Measurements from ENCODE around the gene CADM4.
"Not testable (repeated sequence)": the region's sequence is repeated elsewhere in the genome, so short reads cannot be mapped to it uniquely, and the experiment has no call there.

The CADM4 gene

DNA sequence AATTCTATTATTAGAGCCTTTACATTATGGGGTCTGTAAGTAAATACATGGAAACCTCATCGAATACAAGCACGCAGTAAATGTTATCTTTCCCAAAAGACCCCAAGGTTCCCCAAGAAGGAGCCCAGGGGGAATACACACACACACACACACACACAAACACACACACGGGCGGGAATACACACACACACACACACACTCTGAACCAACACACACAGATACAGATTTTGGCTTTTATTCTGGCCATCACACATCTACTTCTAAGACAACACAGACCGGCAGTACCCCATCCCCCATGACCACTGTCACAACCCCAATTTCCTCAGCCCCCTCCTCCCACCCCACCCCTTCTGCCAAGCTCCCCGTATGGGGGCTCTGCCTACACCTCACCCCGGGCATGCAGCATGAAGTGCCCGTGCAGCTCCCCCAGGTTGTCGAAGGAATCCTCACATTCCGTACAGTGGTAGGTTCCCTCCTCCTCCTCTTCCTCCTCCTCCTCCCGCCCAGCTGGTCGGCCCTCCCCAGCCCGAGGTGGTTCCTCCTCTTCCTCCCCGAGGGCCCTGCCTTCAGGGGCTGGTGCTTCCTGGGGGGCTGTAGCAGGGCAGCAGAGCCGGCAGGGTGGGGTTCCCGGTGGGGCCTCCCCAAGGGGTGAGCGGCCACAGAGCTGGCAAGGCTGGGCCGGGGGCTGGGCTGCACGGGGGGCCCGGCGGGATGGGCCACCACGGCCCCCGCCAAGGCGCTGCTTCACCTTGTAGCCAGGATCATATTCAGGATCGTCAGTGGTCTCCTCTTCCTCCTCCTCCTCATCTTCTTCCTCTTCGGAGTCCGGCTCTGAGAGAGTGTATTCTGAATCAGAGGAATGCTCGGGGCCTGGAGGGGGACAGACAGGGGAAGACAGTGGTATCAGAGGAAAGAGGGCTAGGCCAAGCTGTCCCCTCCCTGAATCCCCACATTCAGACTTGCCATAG lies 32.1 kb downstream of the CADM4 start:
- FAIRE-seq (no peak), DNase-seq (ENCODE audit: low spot score) (no peak)

DNA sequence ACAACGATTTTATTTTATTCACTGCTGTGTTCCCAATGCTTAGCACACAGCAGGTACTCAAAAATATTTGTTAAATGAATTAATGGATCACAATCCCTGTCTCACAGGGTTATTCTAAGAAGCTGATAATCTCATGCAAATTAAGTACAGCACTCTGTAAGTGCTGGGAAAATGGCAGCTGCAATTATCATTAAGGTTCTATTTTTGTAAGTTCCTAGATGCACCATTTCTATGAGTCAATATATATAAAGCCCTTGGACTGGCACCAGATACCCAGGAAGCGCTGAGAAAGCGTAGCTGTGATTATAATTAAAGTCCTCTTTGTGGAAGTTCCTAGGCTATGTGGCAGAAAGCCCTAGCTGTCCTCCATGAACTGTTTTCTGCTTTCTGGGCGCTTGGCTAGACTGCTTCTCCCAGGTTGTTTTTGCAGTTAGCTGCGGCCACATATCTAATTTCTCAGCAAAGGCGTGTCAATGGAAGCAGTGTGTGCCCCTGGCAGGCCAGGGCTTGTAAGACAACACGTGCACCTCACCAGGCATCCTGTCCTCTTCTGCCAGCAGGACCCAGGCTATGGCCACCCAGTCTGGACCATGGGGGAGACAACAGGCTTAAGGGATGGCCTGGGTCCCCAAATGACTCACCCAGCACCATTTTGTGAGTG lies 33.0 kb downstream of the CADM4 start:
- DNase-seq (ENCODE audit: low spot score): no peak
- FAIRE-seq: no peak

GRCh38 chr19:43605875-43606568 lies 33.6 kb downstream of the CADM4 start:
- FAIRE-seq: no peak

DNA sequence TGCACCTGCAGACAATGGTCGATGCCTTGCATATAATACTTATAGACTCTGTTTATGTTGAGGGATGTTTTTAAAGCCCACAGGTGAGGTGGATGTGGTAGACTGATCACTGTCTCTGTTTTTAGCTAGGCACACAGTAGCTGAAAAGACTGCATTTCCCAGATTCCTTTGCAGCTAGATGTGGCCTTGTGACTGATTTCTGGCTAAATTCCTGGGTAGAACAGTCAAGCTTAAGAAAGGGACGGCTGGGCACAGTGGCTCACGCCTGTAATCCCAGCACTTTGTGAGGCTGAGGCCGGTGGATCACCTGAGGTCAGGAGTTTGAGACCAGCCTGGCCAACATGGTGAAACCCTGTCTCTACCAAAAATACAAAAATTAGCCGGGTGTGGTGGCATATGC lies 39.3 kb downstream of the CADM4 start:
- not testable (repeated sequence) for FAIRE-seq; DNase-seq (ENCODE audit: low spot score)

More at GRCh38 chr19:43605875-43606568, 33.6 kb downstream of the CADM4 start:
- no peak for DNase-seq (ENCODE audit: low spot score)

DNA sequence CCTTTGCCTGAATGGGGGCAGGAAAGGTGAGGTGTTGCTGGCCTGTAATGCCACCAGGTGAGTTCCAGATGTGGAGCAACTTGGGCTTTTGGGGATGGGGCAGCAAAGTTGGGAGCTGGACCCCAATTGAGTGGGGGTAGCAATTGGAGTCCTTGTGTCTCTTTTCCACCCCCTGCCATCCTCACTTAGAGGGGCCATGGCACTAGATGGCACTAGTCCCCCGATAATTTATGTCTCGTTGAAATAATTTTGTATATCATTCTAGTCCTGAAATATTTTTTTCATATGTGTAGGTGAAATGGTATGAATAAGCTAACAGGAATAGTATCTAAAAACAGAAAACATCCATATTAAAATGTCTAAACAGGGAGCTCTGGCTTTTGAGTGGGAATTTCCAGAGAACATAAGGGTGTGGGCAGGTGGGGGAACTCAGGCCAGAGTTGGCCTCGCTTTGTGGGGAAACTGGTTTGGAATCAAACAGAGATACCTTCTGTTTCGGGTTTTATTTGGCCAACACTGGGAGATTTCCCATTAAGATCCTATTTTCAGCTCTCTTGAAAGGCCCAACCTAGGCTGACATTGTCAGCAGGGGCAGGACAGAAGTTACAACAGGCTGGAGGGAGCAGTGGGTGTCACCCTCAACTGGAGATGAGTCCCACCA lies 39.9 kb downstream of the CADM4 start:
- DNase-seq (ENCODE audit: low spot score): no peak
- no peak for FAIRE-seq

GRCh38 chr19:43598445-43599240 lies 41.0 kb downstream of the CADM4 start:
- FAIRE-seq (no peak), DNase-seq (ENCODE audit: low spot score) (no peak)

GRCh38 chr19:43597876-43598275 lies 41.8 kb downstream of the CADM4 start:
- DNase-seq (ENCODE audit: low spot score): no peak
- no peak for FAIRE-seq

DNA sequence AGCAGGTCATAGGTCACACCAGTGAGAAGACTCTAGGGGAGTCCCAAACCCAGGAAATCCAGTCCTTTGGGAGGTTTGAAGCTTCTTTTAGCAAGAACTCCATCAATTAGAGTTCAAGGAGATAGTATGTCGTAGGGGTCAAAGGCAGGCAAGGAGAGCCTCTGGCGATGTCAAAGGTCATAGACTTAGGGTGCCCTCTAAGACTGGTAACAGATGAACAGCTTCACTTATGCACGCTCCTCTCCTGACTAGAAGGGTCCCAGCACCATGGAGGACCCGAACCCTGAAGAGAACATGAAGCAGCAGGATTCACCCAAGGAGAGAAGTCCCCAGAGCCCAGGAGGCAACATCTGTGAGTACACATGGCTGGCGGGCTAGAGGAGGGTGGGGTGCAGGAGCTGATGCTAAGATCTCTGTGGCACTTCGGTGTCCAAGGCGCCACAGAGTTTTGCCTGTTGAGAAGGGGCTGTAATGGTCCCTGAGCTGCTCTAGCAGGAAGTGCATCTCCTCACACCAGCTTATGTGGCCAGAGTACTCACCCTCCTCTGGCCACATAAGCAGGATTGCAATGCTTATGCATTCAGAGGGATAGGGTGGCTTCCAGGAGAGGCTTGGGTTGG lies 42.7 kb downstream of the CADM4 start:
- FAIRE-seq: no peak
- DNase-seq (ENCODE audit: low spot score): no peak

GRCh38 chr19:43595999-43596841 lies 43.4 kb downstream of the CADM4 start, which contains the start of the genes IRGQ and ZNF576:
IRGQ (minus strand) TSS chr19:43596134; CDS start chr19:43595338, 796 bp downstream.
ZNF576 (plus strand) TSS chr19:43596595; CDS start chr19:43597109, 514 bp downstream.
- FAIRE-seq: peak; percentile 91
- peak; percentile 98 for DNase-seq (ENCODE audit: low spot score)

- DNase-seq (ENCODE audit: low spot score) (no peak), FAIRE-seq (no peak)
These were observed 44.0 kb downstream of the CADM4 start for GRCh38 chr19:43595605-43595998.

DNA sequence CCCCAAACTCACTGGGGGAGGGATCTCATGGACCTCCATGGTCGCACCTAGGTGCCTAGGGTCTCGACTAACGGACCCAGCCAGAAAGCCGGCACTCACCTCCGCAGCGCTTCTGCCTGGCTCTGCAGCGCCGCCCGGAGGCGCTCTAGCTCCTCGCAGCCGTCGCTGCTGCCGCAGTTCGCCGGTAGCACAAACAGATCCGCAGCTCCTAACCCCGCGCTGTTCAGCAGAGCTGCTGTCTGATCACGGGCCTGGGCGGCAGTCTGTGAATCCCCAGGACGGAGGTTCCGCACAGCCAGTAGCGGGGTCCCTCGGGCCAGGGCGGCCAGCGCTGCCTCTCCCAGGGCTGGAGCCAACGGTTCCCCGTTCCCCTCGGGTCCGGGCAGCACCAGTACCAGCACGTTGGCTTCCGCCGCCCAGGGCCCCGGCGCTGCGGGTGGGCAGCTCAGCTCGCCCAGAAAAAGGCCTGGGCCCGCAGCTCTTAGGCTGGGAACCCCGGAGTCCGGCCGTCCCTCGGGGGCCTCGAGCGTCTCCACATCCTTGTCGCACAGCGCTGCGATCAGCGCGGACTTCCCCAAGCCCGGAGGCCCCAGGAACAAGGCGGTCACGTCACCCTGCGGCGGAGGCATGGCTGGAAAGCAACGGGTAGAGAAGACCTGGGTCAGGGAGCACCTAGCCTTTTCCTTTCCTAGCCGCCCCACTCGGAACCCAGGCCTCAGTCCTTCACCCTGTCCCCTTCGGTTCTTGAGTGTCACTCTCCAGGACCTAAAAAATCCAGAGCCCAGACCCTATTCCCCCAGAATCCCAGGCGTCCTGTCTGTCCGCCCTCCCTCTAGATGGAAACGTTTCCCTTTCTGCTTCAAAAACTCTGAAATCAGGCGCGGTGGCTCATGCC lies 44.7 kb downstream of the CADM4 start:
- no peak for FAIRE-seq
- peak; percentile 38 for DNase-seq (ENCODE audit: low spot score)

DNA sequence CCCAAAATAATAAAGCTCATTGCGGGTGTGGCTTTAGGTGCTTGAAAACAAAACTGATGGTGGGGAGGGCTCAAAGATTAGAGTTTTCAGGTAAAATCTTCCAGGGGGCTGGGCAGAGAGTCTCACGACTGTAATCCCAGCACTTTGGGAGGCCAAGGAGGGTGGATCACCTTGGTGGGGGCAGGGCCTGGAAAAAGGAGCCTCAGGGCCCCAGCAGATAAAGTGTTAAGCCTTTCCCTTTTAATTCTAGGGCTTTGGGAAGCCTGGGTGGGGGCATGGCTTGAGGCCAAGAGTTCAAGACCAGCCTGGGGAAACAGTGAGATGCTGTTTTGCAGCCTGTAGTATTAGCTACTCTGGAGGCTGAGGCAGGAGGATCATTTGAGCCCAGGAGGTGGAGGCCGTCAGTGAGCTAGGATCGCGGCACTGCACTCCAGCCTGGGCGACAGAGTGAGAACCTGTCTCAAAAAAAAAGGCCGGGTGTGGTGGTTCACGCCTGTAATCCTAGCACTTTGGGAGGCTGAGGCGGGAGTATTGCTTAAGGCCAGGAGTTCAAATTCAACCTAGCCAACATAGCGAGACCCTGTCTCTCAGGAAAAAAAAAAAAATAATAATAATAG lies 45.5 kb downstream of the CADM4 start:
- no peak for FAIRE-seq

DNA sequence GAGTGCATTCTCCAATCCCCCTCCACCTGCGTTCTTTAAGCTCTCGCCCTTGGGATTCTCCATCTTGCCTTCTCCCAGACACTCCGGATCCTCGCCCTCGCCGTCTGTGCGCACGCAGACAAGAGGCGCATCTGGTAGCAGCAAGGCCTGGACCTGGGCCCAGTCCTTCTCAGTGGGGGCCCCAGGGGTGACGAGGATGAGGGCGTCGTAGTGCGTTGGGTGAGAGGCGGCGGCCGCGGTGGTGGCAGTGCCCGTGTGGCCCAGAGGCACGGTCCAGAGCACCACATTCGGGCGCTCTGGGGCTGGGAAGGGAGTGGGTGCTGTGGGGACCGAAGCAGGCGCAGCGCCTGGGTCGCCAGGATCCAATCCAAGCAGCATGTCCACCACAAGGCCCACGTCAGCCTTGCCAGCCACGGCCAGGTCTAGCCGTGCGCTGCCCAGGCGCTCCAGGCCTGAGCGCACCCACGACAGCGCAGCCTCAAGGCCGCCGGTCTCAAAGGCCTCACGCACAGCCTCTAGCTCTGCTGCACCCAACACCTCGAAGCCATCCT lies 46.8 kb downstream of the CADM4 start:
- FAIRE-seq: no peak
- DNase-seq (ENCODE audit: low spot score): no peak

More for the DNA sequence above, 45.5 kb downstream of the CADM4 start:
- no peak for DNase-seq (ENCODE audit: low spot score)

- FAIRE-seq (no peak), DNase-seq (ENCODE audit: low spot score) (no peak)
These were observed 47.5 kb downstream of the CADM4 start for GRCh38 chr19:43591904-43592772.

DNA sequence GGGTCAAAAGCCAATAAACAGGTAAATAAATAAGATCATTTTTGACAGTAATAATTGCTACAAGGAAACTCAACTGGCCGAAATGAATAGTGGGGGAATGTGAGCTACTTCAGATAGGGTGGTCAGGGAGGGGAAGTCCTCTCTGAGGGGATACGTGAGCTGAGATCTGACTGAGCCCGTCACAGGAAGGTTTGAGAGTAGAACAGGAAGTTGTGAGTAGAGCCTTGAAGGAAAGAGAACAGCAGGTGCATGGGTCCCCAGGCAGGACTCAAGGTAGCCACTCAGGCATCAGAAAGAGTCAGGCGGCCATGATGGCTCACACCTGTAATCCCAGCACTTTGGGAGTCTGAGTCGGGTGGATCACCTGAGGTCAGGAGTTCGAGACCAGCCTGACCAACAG lies 50.0 kb downstream of the CADM4 start:
- DNase-seq (ENCODE audit: low spot score) (no peak), FAIRE-seq (no peak)

- FAIRE-seq (no peak), DNase-seq (ENCODE audit: low spot score) (no peak)
These were observed 50.4 kb downstream of the CADM4 start for GRCh38 chr19:43589277-43589676.

Data from RCC 7860 (cell line).